Activated CD8-positive, alpha-beta T cell treated with anti-CD3 and anti-CD28 coated beads, Interleukin-2, amount 10 ng/mL, durations not matched to agents 7 days and 5 days (primary cell): ENCODE data around the gene RFC2. TPM values are rescaled to one million over a fixed set of nuclear protein-coding genes. Genes with fewer than 3 reads are reported as not detected.
"Not testable (repeated sequence)": the region's sequence is repeated elsewhere in the genome, so short reads cannot be mapped to it uniquely, and the experiment has no call there.

ENCODE experiments used
- ATAC-seq: fragments of 150-1000 bp; cut with Tn5 transposase; one replicate; pipeline ENCODE4 v1.10.0; 2021; ENCODE audit warnings: moderate library complexity
- CTCF ChIA-PET: fragments of 350-600 bp; sonication (Branson Sonifier 250); formaldehyde crosslinking; loops from one replicate; lab custom pipeline; 2021; ENCODE audit warnings: antibody characterized with exemption; lab: Charles Lee
- POLR2A ChIA-PET: fragments of 350-600 bp; sonication (Branson Sonifier 250); formaldehyde crosslinking; loops from one replicate; lab custom pipeline; 2021; ENCODE audit warnings: antibody characterized with exemption; lab: Charles Lee
- DNase-seq: peaks from one replicate; pipeline ENCODE4 v3.0.0-alpha.2; 2020
- H3K27ac Mint-ChIP-seq: one replicate; pipeline ENCODE4 v1.8.0; 2021; ENCODE audit warnings: mild to moderate bottlenecking, mixed read lengths
- H3K27me3 Mint-ChIP-seq: one replicate; pipeline ENCODE4 v1.8.0; 2021; ENCODE audit warnings: low read depth, mixed read lengths
- H3K36me3 Mint-ChIP-seq: one replicate; pipeline ENCODE4 v1.8.0; 2021; ENCODE audit warnings: low read depth, mixed read lengths
- H3K4me1 Mint-ChIP-seq: one replicate; pipeline ENCODE4 v1.8.0; 2021; ENCODE audit warnings: low read depth, mixed read lengths
- H3K4me3 Mint-ChIP-seq: one replicate; pipeline ENCODE4 v1.8.0; 2021; ENCODE audit warnings: mild to moderate bottlenecking, mixed read lengths
- H3K9me3 Mint-ChIP-seq: one replicate; pipeline ENCODE4 v1.8.0; 2022; ENCODE audit warnings: mixed read lengths; ENCODE audit not compliant: insufficient read depth
- total RNA-seq, 2 experiments: library from RNA; stranded (reverse); gene quantifications; one replicate each; pipeline ENCODE4 v1.2.3, GENCODE V29; 2021

Gene RFC2
- total RNA-seq, 2 experiments from 2014 or later = 69.5 to 76.5 TPM

GRCh38 chr7:74240482-74240881 is 13.7 kb downstream of the RFC2 start:
- Mint-ChIP-seq H3K4me1 (peaks cover 32% of the 10 kb centered on the region), H3K9me3 (no peaks in the 10 kb centered on the region), H3K27me3 (no peaks in the 10 kb centered on the region), H3K4me3 (no peak overlapping the region), H3K27ac (no peak overlapping the region), H3K36me3 (peaks cover 64% of the 10 kb centered on the region)
- no peak for DNase-seq
- ChIA-PET POLR2A (no interaction called here), CTCF (no interaction called here)
- ATAC-seq = no peak

GRCh38 chr7:74236284-74236683 is 17.9 kb downstream of the RFC2 start:
- peak; percentile 69 for DNase-seq
- ChIA-PET CTCF (interaction anchor here (1.6 kb wide), 1 partner anchor 30 kb away, joined by 9 read pairs; no protein-coding TSS in a partner anchor), POLR2A (no interaction called here)
- H3K4me1 Mint-ChIP-seq = peaks cover 42% of the 10 kb centered on the region
- H3K27me3 Mint-ChIP-seq = no peaks in the 10 kb centered on the region
- H3K27ac Mint-ChIP-seq = peak overlapping the region; percentile 43
- no peak overlapping the region for H3K4me3 Mint-ChIP-seq
- ATAC-seq = peak; percentile 77
- H3K9me3 Mint-ChIP-seq = no peaks in the 10 kb centered on the region
- peaks cover 64% of the 10 kb centered on the region for H3K36me3 Mint-ChIP-seq

- H3K9me3 Mint-ChIP-seq = no peaks in the 10 kb centered on the region
- H3K4me3 Mint-ChIP-seq = no peak overlapping the region
- H3K27ac Mint-ChIP-seq = no peak overlapping the region
- ATAC-seq = no peak
- no peaks in the 10 kb centered on the region for H3K27me3 Mint-ChIP-seq
- DNase-seq = no peak
- POLR2A ChIA-PET = no interaction called here
- peaks cover 67% of the 10 kb centered on the region for H3K36me3 Mint-ChIP-seq
- CTCF ChIA-PET = interaction anchor here (1.6 kb wide), 1 partner anchor 29 kb away, joined by 9 read pairs; no protein-coding TSS in a partner anchor
- H3K4me1 Mint-ChIP-seq = peaks cover 47% of the 10 kb centered on the region
Observed at GRCh38 chr7:74235518-74236268, 18.5 kb downstream of the RFC2 start.

GRCh38 chr7:74233655-74234285 is 20.4 kb downstream of the RFC2 start:
- DNase-seq = no peak
- Mint-ChIP-seq H3K27me3 (no peaks in the 10 kb centered on the region), H3K9me3 (no peaks in the 10 kb centered on the region), H3K27ac (no peak overlapping the region), H3K4me1 (peaks cover 53% of the 10 kb centered on the region), H3K4me3 (no peak overlapping the region), H3K36me3 (peaks cover 67% of the 10 kb centered on the region)
- CTCF ChIA-PET = no interaction called here
- ATAC-seq = no peak
- POLR2A ChIA-PET = no interaction called here

- ATAC-seq (peak; percentile 43), DNase-seq (peak; percentile 38)
- POLR2A ChIA-PET = no interaction called here
- H3K4me1 Mint-ChIP-seq = peaks cover 43% of the 10 kb centered on the region
- H3K27me3 Mint-ChIP-seq = no peaks in the 10 kb centered on the region
- CTCF ChIA-PET = interaction anchor here (1.1 to 1.4 kb wide), 2 partner anchors 21 to 25 kb away, joined by 3 read pairs; partner anchors contain the start of gene LAT2
- H3K9me3 Mint-ChIP-seq = no peaks in the 10 kb centered on the region
- peaks cover 53% of the 10 kb centered on the region for H3K36me3 Mint-ChIP-seq
- H3K27ac Mint-ChIP-seq = peak overlapping the region; percentile 77
- no peak overlapping the region for H3K4me3 Mint-ChIP-seq
Observed at GRCh38 chr7:74231232-74231590, 23.0 kb downstream of the RFC2 start.

- ATAC-seq (no peak), DNase-seq (no peak)
- H3K4me1 Mint-ChIP-seq = peaks cover 39% of the 10 kb centered on the region
- H3K9me3 Mint-ChIP-seq = no peaks in the 10 kb centered on the region
- H3K27me3 Mint-ChIP-seq = no peaks in the 10 kb centered on the region
- POLR2A ChIA-PET = no interaction called here
- no peak overlapping the region for H3K4me3 Mint-ChIP-seq
- H3K36me3 Mint-ChIP-seq = peaks cover 52% of the 10 kb centered on the region
- H3K27ac Mint-ChIP-seq = peak overlapping the region; percentile 77
- CTCF ChIA-PET = interaction anchor here (1.1 to 1.4 kb wide), 2 partner anchors 20 to 24 kb away, joined by 3 read pairs; partner anchors contain the start of gene LAT2
Observed at GRCh38 chr7:74230446-74231231, 23.6 kb downstream of the RFC2 start.

- Mint-ChIP-seq H3K36me3 (peaks cover 53% of the 10 kb centered on the region), H3K27me3 (no peaks in the 10 kb centered on the region), H3K9me3 (no peaks in the 10 kb centered on the region), H3K27ac (peak overlapping the region; percentile 39), H3K4me1 (peaks cover 28% of the 10 kb centered on the region), H3K4me3 (no peak overlapping the region)
- ATAC-seq (no peak), DNase-seq (no peak)
- CTCF ChIA-PET = no interaction called here
- POLR2A ChIA-PET = no interaction called here
Observed at GRCh38 chr7:74228951-74229900, 25.0 kb downstream of the RFC2 start.

- no peak for ATAC-seq
Observed at GRCh38 chr7:74226633-74227032, 27.6 kb downstream of the RFC2 start.

GRCh38 chr7:74225400-74225799 is 28.8 kb downstream of the RFC2 start:
- no peak for DNase-seq
- no peaks in the 10 kb centered on the region for H3K9me3 Mint-ChIP-seq

More at GRCh38 chr7:74226633-74227032, 27.6 kb downstream of the RFC2 start:
- peaks cover 24% of the 10 kb centered on the region for H3K4me1 Mint-ChIP-seq
- H3K36me3 Mint-ChIP-seq = peaks cover 47% of the 10 kb centered on the region
- H3K27ac Mint-ChIP-seq = peak overlapping the region; percentile 63
- CTCF ChIA-PET = interaction anchor here (1.3 to 1.4 kb wide), 2 partner anchors 16 to 20 kb away, joined by 3 to 4 read pairs; no protein-coding TSS in a partner anchor
- H3K4me3 Mint-ChIP-seq = no peak overlapping the region
- POLR2A ChIA-PET = interaction anchor here (0.8 to 1.7 kb wide), 2 partner anchors 9 to 17 kb away, joined by 3 to 9 read pairs; partner anchors contain the start of gene LAT2
- no peaks in the 10 kb centered on the region for H3K27me3 Mint-ChIP-seq
- no peak for DNase-seq
- no peaks in the 10 kb centered on the region for H3K9me3 Mint-ChIP-seq

GRCh38 chr7:74224907-74225306 is 29.3 kb downstream of the RFC2 start:
- H3K27ac Mint-ChIP-seq, POLR2A ChIA-PET, H3K27me3 Mint-ChIP-seq, DNase-seq, H3K4me3 Mint-ChIP-seq, CTCF ChIA-PET, H3K9me3 Mint-ChIP-seq, ATAC-seq: not testable (repeated sequence)
- Mint-ChIP-seq H3K36me3 (peaks cover 38% of the 10 kb centered on the region), H3K4me1 (peaks cover 20% of the 10 kb centered on the region)

More at GRCh38 chr7:74225400-74225799, 28.8 kb downstream of the RFC2 start:
- ATAC-seq = no peak
- H3K36me3 Mint-ChIP-seq = peaks cover 41% of the 10 kb centered on the region
- H3K4me3 Mint-ChIP-seq = no peak overlapping the region
- H3K27me3 Mint-ChIP-seq = no peaks in the 10 kb centered on the region
- ChIA-PET POLR2A (no interaction called here), CTCF (no interaction called here)
- H3K4me1 Mint-ChIP-seq = peaks cover 16% of the 10 kb centered on the region
- H3K27ac Mint-ChIP-seq = no peak overlapping the region

GRCh38 chr7:74224511-74224832 is 29.7 kb downstream of the RFC2 start:
- Mint-ChIP-seq H3K9me3 (no peaks in the 10 kb centered on the region), H3K4me1 (peaks cover 19% of the 10 kb centered on the region), H3K36me3 (peaks cover 36% of the 10 kb centered on the region), H3K27ac (no peak overlapping the region), H3K27me3 (no peaks in the 10 kb centered on the region), H3K4me3 (no peak overlapping the region)
- no peak for DNase-seq
- ChIA-PET POLR2A (no interaction called here), CTCF (no interaction called here)
- ATAC-seq = no peak
